ENCODE data around the gene LRP1B.

The LRP1B gene

GRCh38 chr2:141863964-141864363, 266.9 kb downstream of the LRP1B start:
- no peak for DNase-seq (ENCODE audit: low read depth)
- no peak overlapping the region for H3K4me3 ChIP-seq (ENCODE audit: low read depth, low read length)
- no peak for TF ChIP-seq CTCF (IDR thresholded peaks at IDR 0.05; ENCODE audit: low read depth, low read length, missing control alignments)

- no peak overlapping the region for H3K4me3 ChIP-seq (ENCODE audit: low read depth, low read length)
- TF ChIP-seq CTCF (IDR thresholded peaks at IDR 0.05; ENCODE audit: low read depth, low read length, missing control alignments) = no peak
- DNase-seq (ENCODE audit: low read depth) = no peak
These were observed 274.4 kb downstream of the LRP1B start for GRCh38 chr2:141856215-141856919.

GRCh38 chr2:141848191-141848590, 282.6 kb downstream of the LRP1B start:
- H3K4me3 ChIP-seq (ENCODE audit: low read depth, low read length) = no peak overlapping the region
- no peak for DNase-seq (ENCODE audit: low read depth)
- TF ChIP-seq CTCF (IDR thresholded peaks at IDR 0.05; ENCODE audit: low read depth, low read length, missing control alignments) = no peak

GRCh38 chr2:141844231-141844630, 286.6 kb downstream of the LRP1B start:
- DNase-seq (ENCODE audit: low read depth) = no peak
- TF ChIP-seq CTCF (IDR thresholded peaks at IDR 0.05; ENCODE audit: low read depth, low read length, missing control alignments) = no peak

GRCh38 chr2:141835103-141835502, 295.7 kb downstream of the LRP1B start:
- DNase-seq (ENCODE audit: low read depth) = no peak
- no peak overlapping the region for H3K4me3 ChIP-seq (ENCODE audit: low read depth, low read length)
- no peak for TF ChIP-seq CTCF (IDR thresholded peaks at IDR 0.05; ENCODE audit: low read depth, low read length, missing control alignments)

More at GRCh38 chr2:141844231-141844630, 286.6 kb downstream of the LRP1B start:
- H3K4me3 ChIP-seq (ENCODE audit: low read depth, low read length) = no peak overlapping the region

- H3K4me3 ChIP-seq (ENCODE audit: low read depth, low read length) = no peak overlapping the region
- no peak for DNase-seq (ENCODE audit: low read depth)
- TF ChIP-seq CTCF (IDR thresholded peaks at IDR 0.05; ENCODE audit: low read depth, low read length, missing control alignments) = no peak
These were observed 302.1 kb downstream of the LRP1B start for GRCh38 chr2:141828761-141829160.

GRCh38 chr2:141824790-141825189, 306.0 kb downstream of the LRP1B start:
- no peak for TF ChIP-seq CTCF (IDR thresholded peaks at IDR 0.05; ENCODE audit: low read depth, low read length, missing control alignments)
- no peak overlapping the region for H3K4me3 ChIP-seq (ENCODE audit: low read depth, low read length)
- DNase-seq (ENCODE audit: low read depth) = no peak

Measured in GM12864 (cell line).